Endothelial cell of umbilical vein (primary cell): ENCODE data around the gene DESI1.

Experiments
- EZH2 ChIP-seq: IDR thresholded peaks from 2 replicates; pipeline ENCODE4 v1.6.1; 2012; ENCODE audit warnings: borderline replicate concordance, low read depth, mild to moderate bottlenecking, moderate library complexity, low read length, inconsistent platforms; ENCODE audit not compliant: severe bottlenecking
- FOS ChIP-seq: IDR thresholded peaks from 2 replicates; pipeline ENCODE4 v1.6.1; 2011; ENCODE audit warnings: mild to moderate bottlenecking, low read length, moderate library complexity, borderline replicate concordance; ENCODE audit not compliant: insufficient read depth
- GATA2 ChIP-seq: IDR thresholded peaks from 2 replicates; pipeline ENCODE4 v1.7.0; 2011; ENCODE audit warnings: low read depth, mild to moderate bottlenecking, moderate library complexity, mixed read lengths, low read length; ENCODE audit not compliant: insufficient read length, insufficient read depth
- JUN ChIP-seq: IDR thresholded peaks from 2 replicates; pipeline ENCODE4 v1.6.1; 2011; ENCODE audit warnings: borderline replicate concordance, low read depth; ENCODE audit not compliant: insufficient read length, insufficient read depth
- MAX ChIP-seq: IDR thresholded peaks from 2 replicates; pipeline ENCODE4 v1.6.1; 2011; ENCODE audit not compliant: insufficient read depth, insufficient read length
- MYC ChIP-seq: IDR thresholded peaks from one replicate; pipeline ENCODE4 v1.6.1; 2011; ENCODE audit warnings: mild to moderate bottlenecking, low read depth, low read length
- POLR2A ChIP-seq: IDR thresholded peaks from 2 replicates; pipeline ENCODE4 v1.6.1; 2012; ENCODE audit warnings: low read depth, mild to moderate bottlenecking, control low read depth, low read length
- POLR2AphosphoS5 ChIP-seq: IDR thresholded peaks from 2 replicates; pipeline ENCODE4 v1.6.1; 2012; ENCODE audit warnings: low read depth, mild to moderate bottlenecking, control low read depth, low read length, moderate library complexity; ENCODE audit not compliant: insufficient read depth
- TF ChIP-seq, protein P1 (sequence below), 2 donors: IDR thresholded peaks; 1 replicate in 1 of 2; 2 replicates in 1 of 2; pipeline ENCODE4 v1.5.1; 2011; ENCODE audit warnings: low read length in 2 of 2, mild to moderate bottlenecking in 2 of 2, moderate library complexity in 2 of 2, control low read depth in 1 of 2, inconsistent platforms in 1 of 2, low read depth in 1 of 2; ENCODE audit not compliant: insufficient read depth in 1 of 2; ENCODE audit errors: extremely low read depth in 1 of 2

GRCh38 chr22:41598081-41598480, 22.8 kb downstream of the DESI1 start:
- TF ChIP-seq POLR2A: no peak
- TF ChIP-seq, protein P1, sequence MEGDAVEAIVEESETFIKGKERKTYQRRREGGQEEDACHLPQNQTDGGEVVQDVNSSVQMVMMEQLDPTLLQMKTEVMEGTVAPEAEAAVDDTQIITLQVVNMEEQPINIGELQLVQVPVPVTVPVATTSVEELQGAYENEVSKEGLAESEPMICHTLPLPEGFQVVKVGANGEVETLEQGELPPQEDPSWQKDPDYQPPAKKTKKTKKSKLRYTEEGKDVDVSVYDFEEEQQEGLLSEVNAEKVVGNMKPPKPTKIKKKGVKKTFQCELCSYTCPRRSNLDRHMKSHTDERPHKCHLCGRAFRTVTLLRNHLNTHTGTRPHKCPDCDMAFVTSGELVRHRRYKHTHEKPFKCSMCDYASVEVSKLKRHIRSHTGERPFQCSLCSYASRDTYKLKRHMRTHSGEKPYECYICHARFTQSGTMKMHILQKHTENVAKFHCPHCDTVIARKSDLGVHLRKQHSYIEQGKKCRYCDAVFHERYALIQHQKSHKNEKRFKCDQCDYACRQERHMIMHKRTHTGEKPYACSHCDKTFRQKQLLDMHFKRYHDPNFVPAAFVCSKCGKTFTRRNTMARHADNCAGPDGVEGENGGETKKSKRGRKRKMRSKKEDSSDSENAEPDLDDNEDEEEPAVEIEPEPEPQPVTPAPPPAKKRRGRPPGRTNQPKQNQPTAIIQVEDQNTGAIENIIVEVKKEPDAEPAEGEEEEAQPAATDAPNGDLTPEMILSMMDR (IDR thresholded peaks at IDR 0.05; ENCODE audit: extremely low read depth in 1 of 2, insufficient read depth in 1 of 2, low read depth in 1 of 2, low read length in 2 of 2): no peak
- peak; percentile 65 for TF ChIP-seq FOS
- TF ChIP-seq POLR2AphosphoS5: peak; percentile 35
- TF ChIP-seq MAX: no peak
- no peak for TF ChIP-seq EZH2
- TF ChIP-seq GATA2: no peak
- peak; percentile 63 for TF ChIP-seq JUN
- TF ChIP-seq MYC: no peak
